ENCODE measurements around the gene VIPR2. TPM values are rescaled to one million over a fixed set of nuclear protein-coding genes. Genes with fewer than 3 reads are reported as not detected.
A peak's percentile ranks its signal among the peaks of the same experiment; 100 is the strongest.
"Not testable (repeated sequence)": the region's sequence is repeated elsewhere in the genome, so short reads cannot be mapped to it uniquely, and the experiment has no call there.

The VIPR2 gene, protein sequence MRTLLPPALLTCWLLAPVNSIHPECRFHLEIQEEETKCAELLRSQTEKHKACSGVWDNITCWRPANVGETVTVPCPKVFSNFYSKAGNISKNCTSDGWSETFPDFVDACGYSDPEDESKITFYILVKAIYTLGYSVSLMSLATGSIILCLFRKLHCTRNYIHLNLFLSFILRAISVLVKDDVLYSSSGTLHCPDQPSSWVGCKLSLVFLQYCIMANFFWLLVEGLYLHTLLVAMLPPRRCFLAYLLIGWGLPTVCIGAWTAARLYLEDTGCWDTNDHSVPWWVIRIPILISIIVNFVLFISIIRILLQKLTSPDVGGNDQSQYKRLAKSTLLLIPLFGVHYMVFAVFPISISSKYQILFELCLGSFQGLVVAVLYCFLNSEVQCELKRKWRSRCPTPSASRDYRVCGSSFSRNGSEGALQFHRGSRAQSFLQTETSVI
- total RNA-seq = not detected
- total RNA-seq = 0 reads per million in 2 donors

DNA sequence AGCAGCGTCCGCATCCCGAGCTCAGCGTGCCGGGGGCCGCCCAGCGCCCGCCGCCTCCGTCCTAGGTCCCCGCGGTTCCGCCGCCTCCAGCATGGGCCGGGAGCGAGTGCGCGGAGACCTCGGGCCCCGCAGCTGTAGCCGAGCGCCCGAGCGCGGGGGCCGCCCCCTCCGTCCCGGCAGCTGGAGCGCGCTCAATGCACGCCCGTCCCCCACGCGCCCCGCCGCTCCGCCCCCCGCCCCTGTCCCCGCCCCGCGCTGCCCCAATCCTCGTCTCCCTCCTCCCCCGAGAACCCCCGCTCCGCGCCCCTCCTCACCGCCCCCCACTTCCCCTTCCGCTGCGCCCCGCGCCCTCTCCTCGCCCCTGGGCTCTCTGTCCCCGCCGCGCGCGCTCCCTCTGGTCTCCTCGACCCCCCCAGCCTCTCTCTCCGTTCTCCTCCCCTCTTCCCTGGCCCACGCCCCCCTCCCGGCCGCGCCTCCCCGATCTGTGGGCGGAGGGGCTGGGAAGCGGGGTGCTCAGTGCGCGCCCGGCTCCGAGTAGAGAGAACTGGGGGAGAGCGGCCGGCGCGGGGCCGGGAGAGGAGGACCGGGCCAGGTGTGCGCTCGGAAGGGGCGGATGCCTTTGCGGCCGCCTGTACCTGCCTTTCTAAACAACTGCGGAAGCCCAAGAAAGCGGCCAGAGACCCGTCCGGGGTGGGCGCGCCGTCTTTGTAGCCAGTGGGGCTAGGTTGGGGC lies at the start of gene VIPR2:
Gene VIPR2, minus strand, starts transcription at position 110 of the 732 bp plus-strand sequence. Its CDS starts 96 bp downstream, at position 14.
- H3K9me3 ChIP-seq (ENCODE audit: control insufficient read depth, low read length, poor library complexity, severe bottlenecking) = no peaks in the 10 kb centered on the region

DNA sequence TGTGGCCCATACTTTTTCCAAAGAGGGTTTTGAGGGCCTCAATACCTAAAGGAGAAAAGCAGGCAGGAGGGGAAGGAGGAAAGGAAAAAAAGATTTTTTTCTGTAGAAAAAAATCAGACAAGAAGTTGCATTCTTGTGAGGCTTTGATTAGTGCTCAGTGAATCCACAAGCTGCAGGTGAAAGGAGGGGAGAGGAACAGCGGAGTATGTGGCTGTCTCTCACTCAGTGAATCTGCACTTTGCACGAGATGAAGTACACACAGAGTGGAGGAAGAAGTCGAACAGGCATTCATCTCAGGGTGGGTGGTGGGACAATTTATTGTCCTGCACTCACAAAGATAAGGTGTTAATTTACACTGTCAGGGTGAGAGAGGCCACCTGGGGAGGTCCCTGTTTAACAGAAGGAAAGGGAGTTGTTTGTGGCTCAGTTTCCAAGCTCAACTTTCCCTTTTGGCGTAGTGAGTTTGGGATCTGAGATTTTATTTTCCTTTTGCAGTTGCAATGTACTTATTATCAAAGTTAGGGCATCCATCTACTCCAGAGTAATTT lies 49.0 kb upstream of the VIPR2 start:
- ATAC-seq (no peak), DNase-seq (no peak)
- no peaks in the 10 kb centered on the region for H3K36me3 Mint-ChIP-seq (ENCODE audit: low read depth)
- no peaks in the 10 kb centered on the region for H3K9me3 ChIP-seq (ENCODE audit: control insufficient read depth, low read length, poor library complexity, severe bottlenecking)
- no peak overlapping the region for H3K4me3 Mint-ChIP-seq
- no peaks in the 10 kb centered on the region for H3K27me3 Mint-ChIP-seq
- peaks cover 36% of the 10 kb centered on the region for H3K4me1 Mint-ChIP-seq
- peak overlapping the region; percentile 39 for H3K27ac Mint-ChIP-seq

More for the DNA sequence above, at the start of gene VIPR2:
- Mint-ChIP-seq H3K4me1 (peaks cover 2% of the 10 kb centered on the region), H3K27ac (no peak within 1 kb of the TSS), H3K4me3 (peak within 1 kb of the TSS; percentile 71), H3K36me3 (ENCODE audit: low read depth) (no peaks in the 10 kb centered on the region), H3K27me3 (peaks cover 32% of the 10 kb centered on the region)
- no peak for DNase-seq
- ATAC-seq = peak; percentile 50

GRCh38 chr7:159192725-159193453 lies 48.2 kb upstream of the VIPR2 start:
- ATAC-seq = no peak
- Mint-ChIP-seq H3K4me3 (no peak overlapping the region), H3K4me1 (peaks cover 31% of the 10 kb centered on the region), H3K36me3 (ENCODE audit: low read depth) (no peaks in the 10 kb centered on the region), H3K27me3 (no peaks in the 10 kb centered on the region), H3K27ac (peak overlapping the region; percentile 39)
- no peaks in the 10 kb centered on the region for H3K9me3 ChIP-seq (ENCODE audit: control insufficient read depth, low read length, poor library complexity, severe bottlenecking)
- DNase-seq = no peak

GRCh38 chr7:159192013-159192412 lies 47.3 kb upstream of the VIPR2 start:
- no peaks in the 10 kb centered on the region for H3K27me3 Mint-ChIP-seq
- H3K36me3 Mint-ChIP-seq (ENCODE audit: low read depth) = no peaks in the 10 kb centered on the region
- H3K4me3 Mint-ChIP-seq = no peak overlapping the region
- ATAC-seq = no peak
- DNase-seq = no peak
- peaks cover 22% of the 10 kb centered on the region for H3K4me1 Mint-ChIP-seq
- H3K27ac Mint-ChIP-seq = no peak overlapping the region
- H3K9me3 ChIP-seq (ENCODE audit: control insufficient read depth, low read length, poor library complexity, severe bottlenecking) = no peaks in the 10 kb centered on the region

GRCh38 chr7:159191236-159191635 lies 46.6 kb upstream of the VIPR2 start:
- no peaks in the 10 kb centered on the region for H3K36me3 Mint-ChIP-seq (ENCODE audit: low read depth)
- ATAC-seq = no peak

DNA sequence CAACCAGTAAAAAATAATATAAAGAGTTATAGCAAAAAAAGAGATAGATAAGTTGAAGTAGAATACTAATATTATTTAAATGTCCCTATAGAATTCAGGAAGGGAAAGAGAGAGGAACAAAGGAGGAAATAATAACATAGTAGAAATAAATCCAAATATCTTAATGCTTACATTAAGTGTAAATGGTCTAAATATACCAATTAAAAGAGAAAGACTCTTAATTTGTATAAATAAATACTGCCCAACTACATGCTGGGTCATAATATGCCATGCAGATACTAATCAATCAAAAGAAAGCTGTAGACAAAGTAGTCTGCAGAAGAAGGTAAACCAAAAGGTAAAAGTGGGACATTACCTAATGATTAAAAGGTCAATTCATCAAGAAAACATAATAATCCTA lies 43.3 kb upstream of the VIPR2 start:
- no peak for ATAC-seq
- no peaks in the 10 kb centered on the region for H3K36me3 Mint-ChIP-seq (ENCODE audit: low read depth)
- no peak for DNase-seq
- no peak overlapping the region for H3K27ac Mint-ChIP-seq
- H3K27me3 Mint-ChIP-seq = peaks cover 4% of the 10 kb centered on the region
- no peaks in the 10 kb centered on the region for H3K9me3 ChIP-seq (ENCODE audit: control insufficient read depth, low read length, poor library complexity, severe bottlenecking)
- peaks cover 2% of the 10 kb centered on the region for H3K4me1 Mint-ChIP-seq
- no peak overlapping the region for H3K4me3 Mint-ChIP-seq

More at GRCh38 chr7:159191236-159191635, 46.6 kb upstream of the VIPR2 start:
- H3K9me3 ChIP-seq (ENCODE audit: control insufficient read depth, low read length, poor library complexity, severe bottlenecking) = no peaks in the 10 kb centered on the region
- Mint-ChIP-seq H3K27ac (no peak overlapping the region), H3K4me1 (peaks cover 15% of the 10 kb centered on the region), H3K27me3 (no peaks in the 10 kb centered on the region), H3K4me3 (no peak overlapping the region)
- no peak for DNase-seq

DNA sequence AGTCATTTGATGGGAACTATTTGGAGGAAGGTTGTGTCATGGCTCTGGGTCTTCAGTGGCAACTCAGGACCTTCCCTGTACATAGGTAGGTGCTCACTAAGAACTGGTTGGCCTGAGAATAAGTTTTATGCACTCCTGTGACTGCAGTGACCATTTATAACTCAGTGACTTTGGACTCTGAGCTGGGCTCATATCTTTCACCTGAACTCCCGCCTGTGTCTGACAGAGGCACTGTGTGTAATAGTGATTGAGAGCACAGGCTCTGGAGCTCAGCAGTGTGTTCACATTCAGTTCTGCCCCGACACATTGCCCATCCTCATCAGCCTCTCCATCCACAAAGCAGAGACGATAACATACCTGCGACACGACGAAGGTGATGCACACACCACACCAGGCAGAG lies 34.6 kb upstream of the VIPR2 start:
- Mint-ChIP-seq H3K4me1 (peaks cover 4% of the 10 kb centered on the region), H3K36me3 (ENCODE audit: low read depth) (no peaks in the 10 kb centered on the region), H3K4me3 (no peak overlapping the region), H3K27me3 (peaks cover 4% of the 10 kb centered on the region), H3K27ac (no peak overlapping the region)
- H3K9me3 ChIP-seq (ENCODE audit: control insufficient read depth, low read length, poor library complexity, severe bottlenecking) = no peaks in the 10 kb centered on the region
- no peak for ATAC-seq
- no peak for DNase-seq

DNA sequence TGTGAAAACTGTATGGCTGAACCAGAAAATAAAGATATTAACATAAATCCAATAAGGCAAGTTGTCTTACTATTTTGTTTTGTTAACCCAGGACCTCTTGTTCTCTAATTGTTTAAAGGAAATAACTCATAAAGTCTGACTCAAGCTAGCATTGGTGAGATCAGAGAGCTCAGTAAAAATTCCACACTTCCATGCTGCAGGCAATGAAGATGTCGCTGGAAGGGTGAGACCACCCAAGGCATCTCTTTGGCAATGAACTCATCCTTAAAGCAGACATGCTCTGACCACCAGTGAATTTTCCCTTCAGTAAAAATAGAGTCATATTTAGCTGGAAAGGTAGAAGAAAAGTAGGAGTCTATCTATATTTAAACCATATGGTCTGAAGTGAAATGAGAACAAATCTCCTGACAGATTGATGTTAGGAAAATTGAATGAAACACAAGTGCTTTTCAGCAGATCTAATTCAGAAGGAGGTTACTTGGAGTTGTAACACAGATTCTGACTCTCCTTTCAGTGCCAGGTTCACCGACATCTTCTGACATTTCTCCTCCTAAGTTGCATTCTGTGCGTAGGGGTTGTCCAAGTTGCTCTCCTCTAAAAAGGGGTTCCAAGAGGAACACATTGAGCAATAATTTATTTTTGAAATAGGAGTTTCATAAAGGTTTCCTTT lies 32.8 kb upstream of the VIPR2 start:
- DNase-seq (no peak), ATAC-seq (no peak)
- Mint-ChIP-seq H3K4me1 (peaks cover 4% of the 10 kb centered on the region), H3K27ac (no peak overlapping the region), H3K4me3 (no peak overlapping the region), H3K27me3 (no peaks in the 10 kb centered on the region), H3K36me3 (ENCODE audit: low read depth) (no peaks in the 10 kb centered on the region)
- H3K9me3 ChIP-seq (ENCODE audit: control insufficient read depth, low read length, poor library complexity, severe bottlenecking) = no peaks in the 10 kb centered on the region

GRCh38 chr7:159175792-159176191 lies 31.1 kb upstream of the VIPR2 start:
- no peak overlapping the region for H3K27ac Mint-ChIP-seq
- peak; percentile 55 for ATAC-seq
- no peaks in the 10 kb centered on the region for H3K9me3 ChIP-seq (ENCODE audit: control insufficient read depth, low read length, poor library complexity, severe bottlenecking)
- peaks cover 4% of the 10 kb centered on the region for H3K4me1 Mint-ChIP-seq
- no peaks in the 10 kb centered on the region for H3K36me3 Mint-ChIP-seq (ENCODE audit: low read depth)
- DNase-seq = no peak
- H3K4me3 Mint-ChIP-seq = no peak overlapping the region
- H3K27me3 Mint-ChIP-seq = no peaks in the 10 kb centered on the region

DNA sequence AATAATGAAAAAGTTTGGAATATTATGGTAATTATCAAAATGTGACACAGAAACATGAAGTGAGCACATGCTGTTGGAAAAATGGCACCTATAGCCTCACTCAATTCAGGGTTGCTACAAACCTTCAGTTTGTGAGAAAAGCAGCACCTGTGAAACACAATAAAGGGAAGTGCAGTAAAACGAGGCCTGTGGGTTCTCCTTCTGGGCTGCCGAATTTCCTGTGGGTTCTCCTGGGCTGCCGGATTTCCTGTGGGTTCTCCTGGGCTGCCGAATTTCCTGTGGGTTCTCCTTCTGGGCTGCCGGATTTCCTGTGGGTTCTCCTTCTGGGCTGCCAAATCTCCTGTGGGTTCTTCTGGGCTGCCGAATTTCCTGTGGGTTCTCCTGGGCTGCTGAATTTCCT lies 30.4 kb upstream of the VIPR2 start:
- H3K36me3 Mint-ChIP-seq (ENCODE audit: low read depth); H3K4me1 Mint-ChIP-seq; H3K9me3 ChIP-seq (ENCODE audit: control insufficient read depth, low read length, poor library complexity, severe bottlenecking); H3K27ac Mint-ChIP-seq; H3K4me3 Mint-ChIP-seq; H3K27me3 Mint-ChIP-seq: not testable (repeated sequence)
- peak in 1 of 3 donors; percentile 20 for DNase-seq
- peak; percentile 75 for ATAC-seq

- peaks cover 4% of the 10 kb centered on the region for H3K4me1 Mint-ChIP-seq
- no peaks in the 10 kb centered on the region for H3K9me3 ChIP-seq (ENCODE audit: control insufficient read depth, low read length, poor library complexity, severe bottlenecking)
- DNase-seq = no peak
- no peaks in the 10 kb centered on the region for H3K36me3 Mint-ChIP-seq (ENCODE audit: low read depth)
- H3K27me3 Mint-ChIP-seq = no peaks in the 10 kb centered on the region
- no peak overlapping the region for H3K27ac Mint-ChIP-seq
- H3K4me3 Mint-ChIP-seq = no peak overlapping the region
- no peak for ATAC-seq
Measured at GRCh38 chr7:159172400-159172799, 27.7 kb upstream of the VIPR2 start.

- DNase-seq (no peak), ATAC-seq (no peak)
- H3K36me3 Mint-ChIP-seq (ENCODE audit: low read depth) = no peaks in the 10 kb centered on the region
- H3K4me1 Mint-ChIP-seq = peaks cover 1% of the 10 kb centered on the region
- no peak overlapping the region for H3K27ac Mint-ChIP-seq
- H3K4me3 Mint-ChIP-seq = no peak overlapping the region
- no peaks in the 10 kb centered on the region for H3K9me3 ChIP-seq (ENCODE audit: control insufficient read depth, low read length, poor library complexity, severe bottlenecking)
- no peaks in the 10 kb centered on the region for H3K27me3 Mint-ChIP-seq
Measured at GRCh38 chr7:159169391-159169790, 24.7 kb upstream of the VIPR2 start.
